ENCODE measurements around the gene SLC51A.
"Not testable (repeated sequence)": the region's sequence is repeated elsewhere in the genome, so short reads cannot be mapped to it uniquely, and the experiment has no call there.

SLC51A gene

GRCh38 chr3:196207159-196207832, 9.0 kb upstream of the SLC51A start:
- TF ChIP-seq, protein P1, sequence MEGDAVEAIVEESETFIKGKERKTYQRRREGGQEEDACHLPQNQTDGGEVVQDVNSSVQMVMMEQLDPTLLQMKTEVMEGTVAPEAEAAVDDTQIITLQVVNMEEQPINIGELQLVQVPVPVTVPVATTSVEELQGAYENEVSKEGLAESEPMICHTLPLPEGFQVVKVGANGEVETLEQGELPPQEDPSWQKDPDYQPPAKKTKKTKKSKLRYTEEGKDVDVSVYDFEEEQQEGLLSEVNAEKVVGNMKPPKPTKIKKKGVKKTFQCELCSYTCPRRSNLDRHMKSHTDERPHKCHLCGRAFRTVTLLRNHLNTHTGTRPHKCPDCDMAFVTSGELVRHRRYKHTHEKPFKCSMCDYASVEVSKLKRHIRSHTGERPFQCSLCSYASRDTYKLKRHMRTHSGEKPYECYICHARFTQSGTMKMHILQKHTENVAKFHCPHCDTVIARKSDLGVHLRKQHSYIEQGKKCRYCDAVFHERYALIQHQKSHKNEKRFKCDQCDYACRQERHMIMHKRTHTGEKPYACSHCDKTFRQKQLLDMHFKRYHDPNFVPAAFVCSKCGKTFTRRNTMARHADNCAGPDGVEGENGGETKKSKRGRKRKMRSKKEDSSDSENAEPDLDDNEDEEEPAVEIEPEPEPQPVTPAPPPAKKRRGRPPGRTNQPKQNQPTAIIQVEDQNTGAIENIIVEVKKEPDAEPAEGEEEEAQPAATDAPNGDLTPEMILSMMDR (conservative IDR thresholded peaks at IDR 0.05): no peak
- H3K27ac ChIP-seq: no peak overlapping the region

GRCh38 chr3:196207833-196208607, 8.3 kb upstream of the SLC51A start:
- H3K27ac ChIP-seq: no peak overlapping the region
- TF ChIP-seq, protein P1 (conservative IDR thresholded peaks at IDR 0.05): no peak

GRCh38 chr3:196208942-196209695, 7.2 kb upstream of the SLC51A start:
- TF ChIP-seq, protein P1 (conservative IDR thresholded peaks at IDR 0.05): no peak
- H3K27ac ChIP-seq: no peak overlapping the region

DNA sequence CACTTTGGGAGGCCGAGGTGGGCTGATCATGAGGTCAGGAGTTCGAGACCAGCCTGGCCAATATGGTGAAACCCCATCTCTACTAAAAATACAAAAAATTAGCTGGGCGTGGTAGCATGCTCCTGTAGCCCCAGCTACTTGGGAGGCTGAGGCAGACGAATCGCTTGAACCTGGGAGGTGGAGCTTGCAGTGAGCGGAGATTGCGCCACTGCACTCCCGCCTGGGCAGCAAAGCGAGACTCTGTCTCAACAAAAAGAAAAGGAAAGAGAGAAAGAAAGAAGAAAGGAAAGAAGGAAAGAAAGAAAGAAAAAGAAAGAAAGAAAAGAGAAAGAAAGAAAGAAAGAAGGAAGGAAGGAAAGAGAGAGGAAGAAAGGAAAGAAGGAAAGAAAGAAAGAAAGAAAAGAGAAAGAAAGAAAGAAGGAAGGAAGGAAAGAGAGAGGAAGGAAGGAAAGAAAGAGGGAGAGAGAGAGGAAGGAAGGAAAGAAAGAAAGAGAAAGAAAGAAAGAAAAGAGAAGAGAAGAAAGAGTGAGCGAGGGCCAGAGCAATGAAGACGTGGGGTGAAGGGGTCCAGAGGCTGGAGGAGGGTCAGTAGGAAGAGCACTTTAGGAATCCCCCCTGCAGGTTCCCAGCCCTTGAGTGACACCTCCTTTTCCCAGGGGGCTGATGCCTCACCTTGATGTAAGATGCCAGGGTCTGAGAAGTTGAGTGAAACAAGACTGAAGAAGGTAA, 6.2 kb upstream of the SLC51A start:
- not testable (repeated sequence) for H3K27ac ChIP-seq

DNA sequence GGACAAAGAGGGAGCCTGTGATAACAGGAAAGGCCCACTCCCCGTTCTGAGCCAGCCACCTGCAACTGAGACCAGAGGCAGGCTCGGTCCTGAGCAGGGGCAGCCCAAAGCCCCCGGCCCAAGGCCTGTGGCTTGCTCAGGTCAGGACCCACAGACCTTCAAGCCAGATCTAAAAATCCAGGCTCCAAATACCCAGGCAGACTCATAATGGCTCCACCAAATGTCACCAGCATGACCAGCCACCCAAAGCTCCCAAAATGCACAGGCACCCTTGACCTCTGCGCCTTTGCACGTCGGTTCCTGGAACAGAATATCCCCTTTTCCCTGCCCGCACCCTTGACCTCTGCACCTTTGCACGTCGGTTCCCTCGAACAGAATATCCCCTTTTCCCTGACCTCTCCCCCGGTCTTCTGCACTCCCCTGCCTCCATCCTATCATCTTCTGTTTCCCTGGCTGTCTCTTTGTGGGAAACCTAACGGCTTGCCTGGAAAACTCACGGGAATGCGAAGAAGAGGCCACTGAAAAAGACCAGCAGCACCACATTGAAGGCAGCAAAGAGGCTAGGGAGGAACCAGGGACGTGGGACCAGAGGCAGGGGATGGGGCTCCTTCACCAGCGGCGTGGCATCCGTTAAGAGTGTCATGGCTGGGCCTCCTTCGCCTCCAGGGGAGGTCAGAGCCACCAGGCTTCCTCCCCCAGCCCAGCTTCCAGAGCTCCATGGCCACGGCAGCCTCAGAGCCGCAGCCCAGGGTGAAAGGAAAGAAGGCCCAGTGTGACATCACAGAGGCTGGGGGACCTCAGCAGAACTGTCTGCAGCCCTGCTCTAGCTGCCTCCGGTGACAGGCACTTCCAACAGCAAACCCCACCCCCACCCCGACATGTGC, 5.4 kb upstream of the SLC51A start, which contains the start of gene ZDHHC19:
TSS of gene ZDHHC19 (minus strand) at position 728 of the 884 bp plus-strand sequence. CDS start at position 643, 85 bp downstream.
- H3K27ac ChIP-seq: no peak within 1 kb of the TSS
- TF ChIP-seq, protein P1 (conservative IDR thresholded peaks at IDR 0.05): no peak

- TF ChIP-seq, protein P1 (conservative IDR thresholded peaks at IDR 0.05): no peak
- peak overlapping the region; percentile 44; the same call in 1 of the 2 replicates for H3K27ac ChIP-seq
Measured at GRCh38 chr3:196214783-196215441, 1.4 kb upstream of the SLC51A start.

All from VCaP (cell line).